ENCODE results near the gene ELOB.
"Not testable (repeated sequence)": the region's sequence is repeated elsewhere in the genome, so short reads cannot be mapped to it uniquely, and the experiment has no call there.

The ELOB gene

DNA sequence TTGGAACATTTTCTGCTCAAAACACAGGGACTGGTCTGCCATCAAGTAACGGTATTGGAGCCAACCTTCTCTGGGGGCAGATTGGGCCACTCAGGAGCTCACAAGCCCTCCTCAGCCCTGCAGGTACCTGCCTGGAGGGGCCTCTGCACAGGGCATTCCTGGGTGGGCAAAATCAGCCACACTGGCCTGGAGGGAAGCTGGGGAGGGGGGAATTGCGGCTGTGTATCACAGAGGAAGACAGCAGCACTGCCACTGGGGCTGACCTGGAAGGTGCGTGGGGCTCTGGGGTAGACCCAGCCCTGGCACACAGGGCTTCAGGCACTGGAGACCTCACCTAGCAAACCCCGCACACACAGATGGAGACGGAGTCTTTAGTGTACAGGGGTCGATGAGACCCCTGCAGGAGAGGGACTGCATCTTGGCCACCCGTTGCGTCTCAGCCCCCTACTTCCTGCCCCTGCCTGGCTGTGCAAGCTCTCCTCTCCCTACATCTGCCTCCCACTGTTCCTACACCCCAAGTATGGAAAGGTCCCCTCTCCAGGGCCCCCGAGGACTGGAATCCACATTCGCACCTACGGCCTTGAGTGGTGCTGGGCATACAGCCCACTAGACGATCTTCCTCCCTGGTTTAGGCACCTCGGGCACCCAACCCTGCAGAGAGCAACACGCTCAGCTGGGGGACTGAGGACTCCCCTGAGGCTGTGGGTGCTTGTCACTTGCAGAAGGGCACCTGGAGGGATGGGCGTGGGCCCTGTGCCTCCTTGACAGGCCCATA lies 31.8 kb downstream of the ELOB start:
- DNase-seq (ENCODE audit: low read depth), result no peak

GRCh38 chr16:2744711-2745110 lies 32.4 kb downstream of the ELOB start:
- no peak for DNase-seq (ENCODE audit: low read depth)

GRCh38 chr16:2743007-2743810 lies 33.9 kb downstream of the ELOB start:
- no peak for DNase-seq (ENCODE audit: low read depth)

GRCh38 chr16:2742323-2743006 lies 34.6 kb downstream of the ELOB start:
- no peak for DNase-seq (ENCODE audit: low read depth)

DNA sequence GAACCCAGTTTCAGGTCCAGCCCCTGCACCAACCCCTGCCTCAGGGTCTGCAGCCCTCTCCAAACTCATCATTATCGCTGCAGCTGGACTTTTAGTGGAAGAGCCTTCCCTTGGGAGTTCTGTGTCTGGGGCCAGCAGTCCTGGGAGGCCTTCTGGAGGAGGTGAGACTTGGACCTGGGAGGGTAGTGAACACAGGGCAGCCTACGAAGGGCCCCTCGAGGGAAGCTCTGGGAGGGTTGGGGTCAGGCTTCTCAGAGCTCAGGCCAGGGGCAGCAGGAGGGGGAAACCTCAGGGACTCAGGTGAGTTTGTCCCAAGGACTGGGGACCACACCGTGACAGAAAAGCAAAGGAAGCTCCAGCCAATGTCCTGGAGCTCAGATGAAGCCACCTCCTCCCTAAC lies 35.9 kb downstream of the ELOB start:
- no peak for DNase-seq (ENCODE audit: low read depth)

GRCh38 chr16:2740476-2740875 lies 36.6 kb downstream of the ELOB start:
- no peak for DNase-seq (ENCODE audit: low read depth)

DNA sequence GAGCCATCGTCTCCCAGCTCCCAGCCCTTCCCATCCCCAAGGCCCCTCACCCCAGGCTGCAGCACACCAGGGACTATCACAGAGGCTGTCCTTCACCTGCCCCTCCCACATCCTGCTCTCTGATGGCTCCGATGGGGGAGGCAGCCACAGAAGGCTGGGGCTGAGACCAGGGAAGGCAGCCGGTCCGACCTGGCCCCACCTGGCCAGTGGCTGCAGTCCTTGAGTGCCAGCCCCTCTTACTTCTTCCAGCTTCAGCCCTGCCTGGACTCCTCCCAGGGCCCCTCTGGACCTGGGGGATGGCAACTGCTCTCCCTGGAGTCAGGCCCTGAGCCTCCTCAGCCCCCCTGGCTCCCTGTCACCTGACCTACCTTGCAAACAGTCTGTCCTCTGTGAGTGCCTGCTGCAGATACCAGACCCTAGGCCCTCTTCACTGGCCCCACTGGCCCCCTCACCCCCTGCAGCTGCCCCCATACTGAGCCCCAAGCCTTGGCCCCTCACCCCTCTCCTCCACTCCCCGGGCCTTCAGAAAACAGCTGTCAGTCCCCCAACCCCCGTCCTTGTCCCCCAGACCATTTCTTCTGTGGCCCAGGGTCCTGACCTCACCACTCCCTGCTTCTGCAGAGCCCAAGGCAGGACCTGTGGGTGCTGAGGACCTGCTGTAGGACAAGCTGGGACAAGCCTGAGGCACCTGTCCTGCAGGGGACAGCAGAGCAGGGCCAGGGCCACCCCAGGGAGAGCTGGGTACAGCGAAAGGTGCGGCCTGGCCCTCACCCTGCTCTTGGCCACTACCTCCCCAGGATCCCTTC lies 37.3 kb downstream of the ELOB start:
- no peak for DNase-seq (ENCODE audit: low read depth)

DNA sequence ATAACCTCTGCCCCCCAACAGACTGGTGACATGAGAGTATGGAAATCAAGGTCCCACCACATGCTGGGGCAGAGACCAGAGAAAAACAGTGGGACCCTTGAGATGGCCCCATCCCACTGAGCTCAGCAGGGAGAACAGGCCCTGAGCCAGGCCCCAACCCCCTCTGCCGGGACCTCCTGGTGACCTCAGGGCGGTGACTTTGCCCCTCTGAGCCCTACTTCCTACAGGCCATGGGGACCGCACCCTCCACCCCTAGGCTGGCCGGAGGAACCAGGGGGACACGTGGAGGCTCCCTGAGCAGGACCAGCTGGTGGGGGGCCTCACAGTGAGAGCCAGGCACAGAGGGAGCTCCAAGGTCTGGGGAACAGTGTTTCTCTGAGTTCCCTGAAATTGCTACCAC lies 38.5 kb downstream of the ELOB start:
- no peak for DNase-seq (ENCODE audit: low read depth)

DNA sequence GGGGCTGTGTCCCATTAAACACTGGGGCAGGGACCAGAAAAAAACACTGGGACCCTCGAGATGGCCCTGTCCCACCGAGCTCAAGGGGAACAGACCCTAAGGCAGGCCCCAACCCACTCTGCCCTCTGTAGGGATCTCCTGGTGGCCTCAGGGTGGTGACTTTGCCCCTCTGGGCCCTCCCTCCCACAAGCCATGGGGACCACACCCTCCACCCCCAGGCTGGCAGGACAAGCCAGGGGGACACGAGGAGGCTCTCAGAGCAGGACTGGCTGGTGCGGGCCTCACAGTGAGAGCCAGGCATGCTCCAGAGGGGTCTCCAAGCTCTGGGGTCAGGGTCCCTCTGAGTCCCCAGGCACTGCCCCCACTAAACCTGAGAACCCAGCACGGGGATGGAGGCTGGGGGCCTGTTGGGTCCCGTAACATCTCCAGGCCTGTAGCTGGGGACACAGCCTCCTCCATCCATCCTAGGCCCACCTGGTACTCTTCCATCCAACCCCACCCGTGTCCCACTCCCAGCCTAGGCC lies 39.1 kb downstream of the ELOB start:
- no peak for DNase-seq (ENCODE audit: low read depth)

DNA sequence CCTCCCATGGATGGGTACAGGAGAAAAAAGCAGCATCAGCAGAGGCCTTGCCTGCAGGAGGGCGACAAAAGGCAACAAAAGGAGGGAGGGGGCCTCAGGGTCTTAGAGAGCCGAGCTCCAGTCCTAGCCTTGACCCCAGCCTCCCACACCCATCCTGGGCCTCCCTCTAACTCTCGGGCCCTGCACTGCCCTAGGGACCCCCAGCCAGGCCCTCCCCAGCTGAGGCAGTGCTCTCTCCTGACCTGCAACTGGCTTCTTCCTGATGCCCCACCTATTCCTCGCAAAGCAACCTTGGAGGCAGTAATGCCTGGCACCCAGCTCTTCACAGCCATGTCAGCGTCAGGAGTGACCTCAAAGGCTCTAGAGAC lies 39.9 kb downstream of the ELOB start:
- DNase-seq (ENCODE audit: low read depth), result no peak

GRCh38 chr16:2736476-2737237 lies 40.4 kb downstream of the ELOB start:
- no peak for DNase-seq (ENCODE audit: low read depth)

- DNase-seq (ENCODE audit: low read depth), result no peak
Measured at GRCh38 chr16:2734844-2735515, 42.1 kb downstream of the ELOB start.

DNA sequence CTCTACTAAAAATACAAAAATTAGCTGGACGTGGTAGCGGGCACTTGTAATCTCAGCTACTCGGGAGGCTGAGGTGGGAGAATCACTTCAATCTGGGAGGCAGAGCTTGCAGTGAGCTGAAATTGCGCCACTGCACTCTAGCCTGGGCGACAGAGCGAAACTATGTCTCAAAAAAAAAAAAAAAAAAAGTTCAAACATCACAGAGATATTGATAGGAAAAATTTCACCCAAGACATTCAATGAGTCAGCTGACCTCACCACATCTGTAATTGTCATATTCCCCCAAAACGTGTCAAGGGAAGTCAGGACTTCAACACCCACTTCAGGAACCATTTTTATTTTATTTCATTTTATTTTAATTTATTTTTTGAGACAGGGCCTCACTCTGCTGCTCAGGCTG lies 49.0 kb downstream of the ELOB start:
- DNase-seq (ENCODE audit: low read depth), result no peak

DNA sequence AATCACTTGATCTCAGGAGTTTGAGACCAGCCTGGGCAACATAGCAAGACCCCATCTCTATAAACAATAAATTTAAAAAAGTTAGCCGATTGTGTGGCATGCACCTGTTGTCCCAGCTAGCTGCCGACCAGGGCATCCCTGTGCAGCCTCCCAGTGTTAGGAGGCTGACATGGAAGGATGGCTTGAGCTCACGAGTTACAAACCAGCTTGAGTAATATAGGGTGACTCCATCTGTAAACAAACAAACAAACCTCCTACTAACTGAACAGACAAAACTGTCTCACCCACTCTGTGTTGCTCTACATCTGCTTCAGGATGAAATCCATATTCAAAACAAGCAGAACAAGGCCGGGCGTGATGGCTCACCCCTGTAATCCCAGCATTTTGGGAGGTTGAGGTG lies 50.2 kb downstream of the ELOB start:
- no peak for DNase-seq (ENCODE audit: low read depth)

GRCh38 chr16:2724816-2725348 lies 52.2 kb downstream of the ELOB start:
- DNase-seq (ENCODE audit: low read depth), result no peak

- no peak for DNase-seq (ENCODE audit: low read depth)
Measured at GRCh38 chr16:2724088-2724676, 52.9 kb downstream of the ELOB start.

DNA sequence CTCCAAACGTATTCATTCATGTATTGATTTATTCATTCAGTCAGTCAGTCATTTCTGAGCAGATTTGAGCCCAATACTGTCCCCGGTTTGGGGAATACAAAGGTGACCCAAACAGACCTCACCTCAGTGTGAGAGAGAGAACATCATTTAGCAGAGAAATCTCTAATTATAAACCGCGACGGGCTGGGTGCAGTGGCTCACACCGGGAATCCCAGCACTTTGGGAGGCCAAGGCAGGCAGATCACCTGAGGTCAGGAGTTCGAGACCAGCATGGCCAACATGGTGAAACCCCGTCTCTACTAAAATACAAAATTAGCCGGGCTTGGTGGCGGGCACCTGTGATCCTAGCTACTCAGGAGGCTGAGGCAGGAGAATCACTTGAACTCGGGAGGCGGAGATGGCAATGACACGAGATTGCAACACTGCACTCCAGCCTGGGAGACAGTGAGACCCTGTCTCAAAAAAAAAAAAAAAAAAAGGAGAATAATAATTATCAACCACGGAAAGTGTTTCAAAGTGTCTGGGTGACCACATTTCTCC lies 55.4 kb downstream of the ELOB start:
- not testable (repeated sequence) for DNase-seq (ENCODE audit: low read depth)
